Activated naive CD8-positive, alpha-beta T cell (primary cell): ENCODE measurements around the gene CDKN1A.
"Not testable (repeated sequence)": the region's sequence is repeated elsewhere in the genome, so short reads cannot be mapped to it uniquely, and the experiment has no call there.

ENCODE experiments used
- H3K27ac Mint-ChIP-seq: one replicate; pipeline ENCODE4 v1.8.0; 2021; ENCODE audit warnings: mixed read lengths
- H3K27me3 Mint-ChIP-seq: one replicate; pipeline ENCODE4 v1.8.0; 2021; ENCODE audit warnings: mixed read lengths
- H3K36me3 Mint-ChIP-seq: one replicate; pipeline ENCODE4 v1.8.0; 2021; ENCODE audit warnings: mixed read lengths
- H3K4me1 Mint-ChIP-seq: one replicate; pipeline ENCODE4 v1.8.0; 2021; ENCODE audit warnings: low read depth, mixed read lengths
- H3K4me3 Mint-ChIP-seq: one replicate; pipeline ENCODE4 v1.8.0; 2021; ENCODE audit warnings: mild to moderate bottlenecking, mixed read lengths
- H3K9me3 Mint-ChIP-seq: one replicate; pipeline ENCODE4 v1.8.0; 2021; ENCODE audit warnings: low read depth, mixed read lengths

CDKN1A gene

DNA sequence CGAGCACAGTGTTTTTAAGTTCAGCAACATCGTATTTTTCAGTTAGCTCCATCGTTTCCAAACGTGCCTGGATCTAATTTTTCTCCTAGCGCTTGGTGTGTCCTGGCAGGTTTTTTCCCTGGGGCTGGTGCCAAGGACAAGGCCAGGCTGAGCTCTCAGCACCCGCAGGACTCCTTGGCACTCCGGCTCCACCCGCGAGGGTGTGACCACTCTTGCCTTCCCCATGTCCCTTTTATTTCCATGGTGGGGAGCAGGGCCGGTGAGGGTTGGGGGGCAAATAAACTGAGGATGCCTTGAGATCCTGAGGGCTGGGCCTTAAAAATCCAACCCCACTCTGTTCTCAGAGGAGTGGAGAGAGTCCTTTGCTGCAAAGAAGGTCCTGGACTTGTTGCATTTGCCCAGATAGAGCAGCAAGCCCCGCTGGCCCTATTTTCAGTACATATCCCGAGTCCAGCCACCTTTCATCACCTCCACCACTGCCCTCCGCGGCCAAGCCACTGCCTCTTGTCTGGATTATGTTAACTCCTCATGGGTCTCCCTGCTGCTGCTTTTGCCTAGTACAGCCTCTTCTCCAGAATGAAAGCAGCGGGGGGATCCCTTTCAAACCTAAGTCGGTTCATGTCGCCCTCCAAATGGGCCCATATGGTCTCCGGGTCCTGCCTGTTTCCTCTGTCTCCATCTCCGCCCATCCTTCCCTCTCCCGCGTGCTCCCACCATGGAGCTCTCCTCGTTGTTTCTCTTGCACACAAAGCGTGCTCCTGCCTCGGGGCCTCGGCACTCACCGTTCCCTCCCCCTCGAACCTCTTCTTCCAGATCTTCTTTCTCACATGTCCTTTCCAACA lies 14.6 kb downstream of the CDKN1A start:
- H3K27me3 Mint-ChIP-seq: no peaks in the 10 kb centered on the region
- no peak overlapping the region for H3K4me3 Mint-ChIP-seq
- H3K27ac Mint-ChIP-seq: no peak overlapping the region
- peaks cover 20% of the 10 kb centered on the region for H3K4me1 Mint-ChIP-seq
- no peaks in the 10 kb centered on the region for H3K9me3 Mint-ChIP-seq
- H3K36me3 Mint-ChIP-seq: peaks cover 2% of the 10 kb centered on the region

DNA sequence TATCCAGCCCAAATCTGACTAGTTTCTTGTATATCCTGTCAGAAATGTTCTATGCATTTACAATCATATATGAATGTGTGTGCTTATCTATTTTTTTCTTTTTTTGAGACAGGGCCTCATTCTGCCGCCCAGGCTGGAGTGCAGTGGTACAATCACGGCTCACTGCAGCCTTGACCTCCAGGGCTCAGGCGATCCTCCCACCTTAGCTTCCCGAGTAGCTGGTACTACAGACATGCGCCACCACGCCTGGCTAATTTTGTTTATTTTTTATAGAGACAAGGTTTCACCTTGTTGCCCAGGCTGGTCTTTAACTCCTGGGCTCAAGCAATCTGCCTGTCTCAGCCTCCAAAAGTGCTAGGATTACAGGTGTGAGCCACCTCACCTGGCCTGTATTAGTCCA lies 16.1 kb downstream of the CDKN1A start:
- Mint-ChIP-seq H3K9me3 (no peaks in the 10 kb centered on the region), H3K27ac (no peak overlapping the region), H3K27me3 (no peaks in the 10 kb centered on the region), H3K4me1 (peaks cover 20% of the 10 kb centered on the region), H3K4me3 (no peak overlapping the region), H3K36me3 (no peaks in the 10 kb centered on the region)

DNA sequence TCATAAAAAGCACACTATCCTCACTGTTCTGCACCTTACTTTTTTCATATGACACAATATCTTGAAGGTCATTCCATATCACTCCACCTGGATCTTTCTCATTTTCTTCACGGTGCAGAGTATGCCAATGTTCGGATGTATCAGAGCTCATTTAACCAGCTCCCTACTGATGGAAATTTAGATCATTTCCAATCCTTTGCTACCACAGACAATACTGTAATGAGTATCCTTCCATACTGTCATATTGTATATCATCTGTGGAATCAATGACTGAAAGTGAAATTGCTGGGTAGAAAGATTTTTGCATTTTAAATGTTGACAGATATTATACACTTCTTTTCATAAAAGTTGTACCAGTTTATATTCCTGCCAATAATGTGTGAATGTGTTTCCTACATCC lies 16.9 kb downstream of the CDKN1A start:
- no peaks in the 10 kb centered on the region for H3K36me3 Mint-ChIP-seq
- H3K9me3 Mint-ChIP-seq: no peaks in the 10 kb centered on the region
- H3K27ac Mint-ChIP-seq: peak overlapping the region; percentile 61
- no peaks in the 10 kb centered on the region for H3K27me3 Mint-ChIP-seq
- H3K4me1 Mint-ChIP-seq: peaks cover 20% of the 10 kb centered on the region
- H3K4me3 Mint-ChIP-seq: no peak overlapping the region

DNA sequence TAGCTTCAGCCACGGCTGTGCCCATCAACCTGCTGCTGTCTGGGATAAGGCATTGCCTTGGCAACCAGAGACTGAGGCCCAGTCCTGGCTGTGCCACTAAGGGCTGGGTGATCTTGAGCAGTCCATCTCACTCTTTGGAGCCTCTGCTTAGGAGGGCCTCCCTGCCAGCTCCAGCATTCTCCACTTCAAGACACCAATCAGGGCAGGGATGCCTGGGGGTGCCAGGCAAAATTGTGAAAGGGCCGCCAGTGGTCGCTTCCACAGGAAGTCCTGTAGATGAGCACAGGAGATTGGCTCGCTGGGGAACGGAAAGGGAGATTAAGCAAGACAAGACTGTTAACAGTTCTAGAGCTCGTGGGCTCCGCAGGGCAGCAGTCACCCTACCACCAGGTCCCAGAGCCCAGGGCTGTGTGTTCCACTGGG lies 19.0 kb downstream of the CDKN1A start, which contains the start of gene RAB44:
RAB44 (plus strand) TSS at position 346 of the 423 bp plus-strand sequence. CDS start 6,410 bp downstream, outside the sequence.
- Mint-ChIP-seq H3K4me1 (peaks cover 9% of the 10 kb centered on the region), H3K27me3 (no peaks in the 10 kb centered on the region), H3K4me3 (no peak within 1 kb of the TSS), H3K9me3 (no peaks in the 10 kb centered on the region), H3K27ac (no peak within 1 kb of the TSS), H3K36me3 (no peaks in the 10 kb centered on the region)

DNA sequence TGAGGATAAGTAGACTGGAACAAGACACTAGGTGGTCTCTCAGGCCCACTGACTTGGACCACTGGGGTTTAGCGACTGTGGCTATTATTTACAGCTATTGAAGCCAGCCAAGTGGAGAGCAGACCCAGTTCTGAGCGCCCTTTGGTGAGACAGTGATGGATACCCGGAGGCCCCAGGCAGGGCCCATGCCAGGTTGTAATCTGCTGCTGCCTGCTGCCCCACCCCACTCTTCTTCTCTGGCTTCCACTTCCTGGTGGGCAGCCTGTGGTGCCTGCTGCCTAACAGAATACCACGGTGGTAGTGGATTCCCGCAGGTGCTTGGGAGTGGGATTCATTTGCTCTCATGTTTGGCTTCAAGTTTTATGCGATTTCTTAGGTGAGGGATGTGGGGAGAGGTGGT lies 19.7 kb downstream of the CDKN1A start:
- no peaks in the 10 kb centered on the region for H3K9me3 Mint-ChIP-seq
- no peaks in the 10 kb centered on the region for H3K36me3 Mint-ChIP-seq
- no peak overlapping the region for H3K4me3 Mint-ChIP-seq
- no peak overlapping the region for H3K27ac Mint-ChIP-seq
- no peaks in the 10 kb centered on the region for H3K27me3 Mint-ChIP-seq
- peaks cover 5% of the 10 kb centered on the region for H3K4me1 Mint-ChIP-seq

DNA sequence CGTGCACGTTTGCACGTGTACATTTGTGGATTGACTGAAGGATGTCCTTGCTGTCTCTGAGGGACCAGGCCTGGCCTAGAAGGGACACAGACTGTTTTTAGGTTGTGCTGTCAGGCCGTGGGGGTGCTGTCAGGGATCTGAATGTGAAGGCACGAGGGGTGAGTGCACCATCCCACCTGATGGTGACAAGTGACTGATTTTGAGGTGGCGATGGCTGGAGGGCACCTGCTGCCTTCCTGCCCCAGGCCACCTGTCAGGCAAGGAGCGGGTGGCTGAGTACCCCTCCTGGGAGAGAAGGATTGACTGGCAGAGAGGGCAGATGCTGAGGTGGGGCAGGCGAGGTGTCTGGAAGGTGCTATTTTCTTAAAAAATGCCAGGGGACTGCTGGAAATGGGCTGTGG lies 20.4 kb downstream of the CDKN1A start:
- H3K27me3 Mint-ChIP-seq: no peaks in the 10 kb centered on the region
- H3K9me3 Mint-ChIP-seq: no peaks in the 10 kb centered on the region
- peaks cover 3% of the 10 kb centered on the region for H3K4me1 Mint-ChIP-seq
- H3K4me3 Mint-ChIP-seq: no peak overlapping the region
- no peaks in the 10 kb centered on the region for H3K36me3 Mint-ChIP-seq
- no peak overlapping the region for H3K27ac Mint-ChIP-seq

DNA sequence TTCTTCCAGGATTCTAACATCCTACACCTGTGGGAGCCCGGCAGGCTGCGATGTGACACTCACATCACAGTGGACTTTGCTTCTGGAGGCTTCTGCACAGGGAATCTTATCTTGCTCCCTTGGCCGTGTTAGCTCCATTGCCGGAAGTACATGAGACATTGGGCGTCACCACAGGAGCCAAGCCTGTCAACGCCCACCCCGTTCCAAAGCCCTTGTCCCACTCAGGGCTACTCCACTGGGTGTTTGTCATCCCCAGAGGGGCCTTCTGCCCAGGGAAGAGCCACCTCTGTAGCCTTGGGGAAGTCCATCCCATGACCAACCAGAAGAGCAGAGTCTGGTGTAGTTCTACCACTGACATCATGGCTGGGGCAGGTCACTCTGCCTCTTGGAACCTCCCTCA lies 20.8 kb downstream of the CDKN1A start:
- Mint-ChIP-seq H3K27ac (no peak overlapping the region), H3K36me3 (no peaks in the 10 kb centered on the region), H3K4me1 (peaks cover 3% of the 10 kb centered on the region), H3K27me3 (no peaks in the 10 kb centered on the region), H3K4me3 (no peak overlapping the region), H3K9me3 (no peaks in the 10 kb centered on the region)

DNA sequence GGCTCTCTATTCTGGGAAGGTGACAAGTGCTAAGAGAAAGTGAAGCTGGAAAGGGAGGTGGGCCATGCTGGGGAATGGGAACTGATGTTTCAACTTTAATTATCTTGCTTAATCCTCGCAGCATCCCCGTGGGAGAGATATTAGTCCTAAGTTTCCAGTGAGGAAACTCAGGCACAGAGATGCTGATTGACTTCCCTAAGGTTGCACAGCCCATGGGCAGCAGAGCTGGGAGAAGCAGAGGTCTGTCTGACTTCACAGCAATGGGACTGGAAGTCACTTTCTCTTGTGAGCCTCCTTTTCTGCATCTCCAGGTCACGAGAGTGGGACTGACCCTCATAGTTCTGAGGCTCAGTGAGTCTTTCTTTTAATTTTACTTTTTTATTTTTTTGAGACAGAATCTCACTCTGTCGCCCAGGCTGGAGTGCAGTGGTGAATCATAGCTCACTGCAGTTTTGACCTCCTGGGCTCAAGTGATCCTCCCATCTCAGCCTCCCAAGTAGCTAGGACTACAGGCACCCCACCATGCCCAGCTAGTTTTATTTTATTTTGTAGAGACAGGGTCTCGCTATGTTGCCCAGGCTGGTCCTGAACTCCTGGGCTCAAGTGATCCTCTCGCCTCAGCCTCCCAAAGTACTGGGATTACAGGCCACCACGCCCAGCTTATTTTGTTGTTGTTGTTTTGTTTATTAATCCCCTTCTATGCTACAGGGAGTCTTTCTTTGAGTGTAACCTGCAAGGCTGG lies 21.7 kb downstream of the CDKN1A start:
- H3K27me3 Mint-ChIP-seq: no peaks in the 10 kb centered on the region
- H3K9me3 Mint-ChIP-seq: no peaks in the 10 kb centered on the region
- H3K27ac Mint-ChIP-seq: no peak overlapping the region

DNA sequence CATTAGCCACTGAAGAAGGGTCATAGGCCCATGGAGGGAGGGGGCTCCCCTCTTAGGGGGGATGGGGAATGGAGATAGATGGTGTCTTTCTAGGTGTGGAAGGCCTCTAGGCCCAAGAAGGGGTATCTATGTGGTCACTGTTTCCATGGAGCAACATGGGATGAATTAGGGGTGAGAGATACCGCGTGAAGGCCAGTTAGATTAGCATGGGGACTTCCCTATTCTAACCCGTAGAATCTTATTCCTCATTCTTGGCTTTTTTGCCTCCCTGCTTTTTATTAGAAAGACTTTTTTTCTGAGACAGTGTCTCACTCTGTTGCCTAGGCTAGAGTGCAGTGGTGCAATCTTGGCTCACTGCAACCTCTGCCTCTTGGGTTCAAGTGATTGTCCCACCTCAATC lies 22.3 kb downstream of the CDKN1A start:
- H3K4me3 Mint-ChIP-seq: no peak overlapping the region
- no peaks in the 10 kb centered on the region for H3K9me3 Mint-ChIP-seq
- H3K36me3 Mint-ChIP-seq: no peaks in the 10 kb centered on the region
- no peaks in the 10 kb centered on the region for H3K27me3 Mint-ChIP-seq
- no peak overlapping the region for H3K27ac Mint-ChIP-seq
- no peaks in the 10 kb centered on the region for H3K4me1 Mint-ChIP-seq

More for the DNA sequence above, 21.7 kb downstream of the CDKN1A start:
- Mint-ChIP-seq H3K4me1 (peaks cover 2% of the 10 kb centered on the region), H3K4me3 (no peak overlapping the region), H3K36me3 (no peaks in the 10 kb centered on the region)

DNA sequence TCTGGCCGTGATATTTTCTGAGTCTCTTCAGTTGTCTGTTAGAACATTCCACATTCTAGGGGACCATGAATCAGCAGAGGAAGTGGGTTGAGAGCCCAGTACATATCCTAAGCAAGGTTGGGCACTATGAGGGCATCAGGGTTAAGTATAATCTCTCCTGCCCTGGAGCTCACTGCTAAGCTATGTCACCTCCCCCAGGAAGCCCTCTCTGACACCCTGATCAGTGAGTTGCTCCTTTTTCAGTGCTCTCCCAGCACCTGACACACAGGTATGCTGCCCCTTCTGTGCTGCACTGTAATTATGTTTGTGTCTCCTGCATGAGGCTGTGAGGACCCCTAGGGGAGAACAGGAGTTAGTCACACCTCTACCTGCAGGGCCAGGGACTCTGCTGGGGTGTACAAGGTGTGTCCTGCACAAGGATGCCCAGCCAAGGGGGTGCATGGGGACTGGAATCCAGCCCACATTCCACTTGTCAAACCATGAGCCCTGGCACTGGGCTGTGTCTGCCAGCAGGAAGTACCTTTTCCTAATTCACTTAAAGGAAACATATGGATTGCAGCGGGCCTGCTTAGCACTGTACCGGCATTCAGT lies 23.0 kb downstream of the CDKN1A start:
- H3K27ac Mint-ChIP-seq: no peak overlapping the region

DNA sequence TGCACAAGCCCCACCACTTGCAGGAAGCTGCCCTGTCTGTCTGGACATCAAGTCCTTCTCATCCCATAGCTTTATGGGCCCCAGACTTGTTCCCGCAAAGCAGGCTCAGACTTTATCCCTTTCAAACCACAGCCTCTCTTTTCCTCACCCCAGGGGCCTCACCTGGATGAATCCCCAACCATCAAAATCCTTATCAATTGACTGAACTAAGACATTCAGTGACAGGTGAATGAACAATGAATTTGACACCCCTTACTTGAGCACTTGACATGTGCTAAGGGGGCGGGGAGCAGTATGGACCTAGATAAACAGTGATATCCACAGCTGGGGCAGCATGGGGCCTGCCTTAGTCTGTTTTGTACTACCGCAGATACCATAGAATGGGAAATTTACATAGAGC lies 24.1 kb downstream of the CDKN1A start:
- Mint-ChIP-seq H3K4me1 (no peaks in the 10 kb centered on the region), H3K27ac (no peak overlapping the region), H3K9me3 (no peaks in the 10 kb centered on the region), H3K27me3 (no peaks in the 10 kb centered on the region), H3K36me3 (no peaks in the 10 kb centered on the region), H3K4me3 (no peak overlapping the region)

More for the DNA sequence above, 23.0 kb downstream of the CDKN1A start:
- H3K9me3 Mint-ChIP-seq: no peaks in the 10 kb centered on the region
- H3K4me1 Mint-ChIP-seq: no peaks in the 10 kb centered on the region
- no peak overlapping the region for H3K4me3 Mint-ChIP-seq
- no peaks in the 10 kb centered on the region for H3K36me3 Mint-ChIP-seq
- H3K27me3 Mint-ChIP-seq: no peaks in the 10 kb centered on the region

DNA sequence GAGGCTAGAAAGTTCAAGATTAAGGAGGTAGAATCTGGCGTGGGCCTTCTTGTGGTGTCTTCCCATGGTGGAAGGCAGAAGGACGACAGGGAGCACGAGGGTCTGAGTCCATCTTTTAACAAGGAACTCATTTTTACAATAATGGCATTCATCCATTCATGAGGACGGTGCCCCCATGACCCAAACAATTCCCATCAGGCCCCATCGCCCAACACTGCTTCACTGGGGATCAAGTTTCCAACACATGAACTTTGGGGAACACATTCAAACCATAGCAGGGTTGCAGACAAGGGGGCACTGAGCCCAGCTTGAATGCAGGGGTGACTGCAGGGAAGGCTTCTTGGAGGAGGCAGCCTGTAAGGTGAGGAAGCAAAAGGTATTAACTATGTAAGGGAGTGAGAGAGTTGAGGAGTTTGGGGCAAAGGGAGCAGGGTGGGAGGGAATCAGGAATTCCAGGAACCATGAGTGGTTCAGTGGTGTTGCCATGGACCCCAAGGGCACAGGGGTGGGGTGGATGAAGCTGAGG lies 24.6 kb downstream of the CDKN1A start:
- no peaks in the 10 kb centered on the region for H3K9me3 Mint-ChIP-seq
- H3K4me3 Mint-ChIP-seq: no peak overlapping the region
- no peaks in the 10 kb centered on the region for H3K27me3 Mint-ChIP-seq
- no peak overlapping the region for H3K27ac Mint-ChIP-seq
- H3K36me3 Mint-ChIP-seq: no peaks in the 10 kb centered on the region
- H3K4me1 Mint-ChIP-seq: no peaks in the 10 kb centered on the region

DNA sequence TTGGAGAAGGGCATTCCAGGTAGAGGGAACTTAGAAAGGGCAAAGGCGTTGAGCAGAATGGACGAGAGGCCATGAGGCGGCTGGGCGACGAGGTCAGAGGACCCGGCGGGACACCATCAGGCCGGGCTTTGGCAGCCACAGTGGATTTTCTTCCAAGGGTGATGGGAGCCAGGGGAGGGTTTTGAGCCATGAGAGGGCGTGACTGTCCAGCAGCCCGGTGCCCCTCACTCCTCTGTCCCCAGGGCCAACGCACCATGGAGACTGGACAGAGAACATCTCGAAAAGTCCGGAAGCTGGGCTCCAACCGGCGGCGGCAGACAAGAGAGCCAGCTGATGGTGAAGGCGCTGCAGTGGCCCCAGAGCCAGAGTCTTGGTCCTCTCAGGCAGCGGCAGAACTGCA lies 25.5 kb downstream of the CDKN1A start:
- no peaks in the 10 kb centered on the region for H3K4me1 Mint-ChIP-seq
- no peaks in the 10 kb centered on the region for H3K9me3 Mint-ChIP-seq
- no peaks in the 10 kb centered on the region for H3K27me3 Mint-ChIP-seq
- no peaks in the 10 kb centered on the region for H3K36me3 Mint-ChIP-seq
- no peak overlapping the region for H3K4me3 Mint-ChIP-seq
- no peak overlapping the region for H3K27ac Mint-ChIP-seq

DNA sequence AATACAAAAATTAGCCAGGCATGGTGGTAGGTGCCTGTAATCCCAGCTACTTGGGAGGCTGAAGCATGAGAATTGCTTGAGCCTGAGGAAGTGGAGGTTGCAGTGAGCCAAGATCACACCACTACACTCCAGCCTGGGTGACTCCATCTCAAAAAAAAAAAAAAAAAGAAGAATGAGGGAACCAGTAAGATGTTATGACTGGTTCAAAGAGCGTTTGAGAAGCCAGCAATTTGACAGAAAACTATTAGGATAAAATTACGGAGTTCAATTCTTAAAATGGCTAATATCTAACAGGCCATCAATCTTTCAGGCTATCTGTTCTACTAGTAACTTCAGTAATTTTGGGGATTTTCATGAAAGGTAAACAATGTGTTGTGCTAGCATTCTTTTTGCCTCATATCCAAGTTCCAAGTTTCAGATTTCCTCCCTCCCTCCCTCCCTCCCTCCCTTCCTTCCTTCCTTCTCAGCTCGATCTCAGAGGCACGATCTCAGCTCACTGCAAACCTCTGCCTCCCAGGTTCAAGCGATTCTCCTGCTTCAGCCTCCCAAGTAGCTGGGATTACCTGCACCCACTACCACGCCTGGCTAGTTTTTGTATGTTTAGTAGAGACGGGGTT lies 26.6 kb downstream of the CDKN1A start:
- H3K4me1 Mint-ChIP-seq, H3K36me3 Mint-ChIP-seq, H3K4me3 Mint-ChIP-seq, H3K27me3 Mint-ChIP-seq, H3K27ac Mint-ChIP-seq, H3K9me3 Mint-ChIP-seq: not testable (repeated sequence)

DNA sequence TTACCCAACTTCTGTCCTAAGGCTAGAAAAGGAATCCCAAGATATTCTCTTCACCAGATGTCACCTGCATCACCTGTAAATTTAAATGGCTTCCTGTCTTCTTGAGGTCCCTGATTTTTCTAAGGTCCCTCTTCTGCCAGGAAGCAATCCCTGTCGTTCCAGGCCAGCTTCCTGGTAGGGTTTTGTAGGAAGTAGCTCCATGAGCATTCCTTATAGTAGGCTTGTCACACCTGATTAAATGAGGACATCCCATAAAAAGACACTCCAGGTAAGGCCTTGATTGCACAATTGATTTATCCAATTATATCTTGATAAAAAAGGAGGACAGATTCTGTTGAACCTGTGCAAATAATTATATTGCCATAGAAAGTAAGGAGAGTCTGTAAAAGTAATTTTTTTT lies 27.8 kb downstream of the CDKN1A start:
- Mint-ChIP-seq H3K4me1 (no peaks in the 10 kb centered on the region), H3K36me3 (no peaks in the 10 kb centered on the region), H3K27ac (no peak overlapping the region), H3K27me3 (no peaks in the 10 kb centered on the region), H3K9me3 (no peaks in the 10 kb centered on the region), H3K4me3 (no peak overlapping the region)
